HEK293 (cell line): Measurements from ENCODE around the gene SLC2A6.

ENCODE experiments used
- CTCF ChIP-seq: fragments of 450-650 bp; formaldehyde crosslinking; IDR thresholded peaks from 2 replicates; pipeline ENCODE4 v1.5.1; 2016; ENCODE audit warnings: missing biosample characterization, missing genetic modification characterization
- SCRT2 ChIP-seq: fragments of 450-650 bp; formaldehyde crosslinking; IDR thresholded peaks from 2 replicates; pipeline ENCODE4 v1.5.1; 2016; ENCODE audit warnings: missing biosample characterization, missing genetic modification characterization
- SETDB1 ChIP-seq: IDR thresholded peaks from one replicate; pipeline ENCODE4 v1.6.1; 2017; ENCODE audit warnings: mild to moderate bottlenecking, low read length, moderate library complexity, mixed read lengths; ENCODE audit not compliant: insufficient read length
- YY1 ChIP-seq: fragments of 450-650 bp; formaldehyde crosslinking; IDR thresholded peaks from 2 replicates; pipeline ENCODE4 v1.5.1; 2018; ENCODE audit warnings: missing biosample characterization, missing genetic modification characterization
- TF ChIP-seq, protein P1 (sequence below): fragments of 450-650 bp; formaldehyde crosslinking; IDR thresholded peaks from 2 replicates; pipeline ENCODE4 v1.5.1; 2016; ENCODE audit warnings: missing biosample characterization, missing genetic modification characterization

DNA sequence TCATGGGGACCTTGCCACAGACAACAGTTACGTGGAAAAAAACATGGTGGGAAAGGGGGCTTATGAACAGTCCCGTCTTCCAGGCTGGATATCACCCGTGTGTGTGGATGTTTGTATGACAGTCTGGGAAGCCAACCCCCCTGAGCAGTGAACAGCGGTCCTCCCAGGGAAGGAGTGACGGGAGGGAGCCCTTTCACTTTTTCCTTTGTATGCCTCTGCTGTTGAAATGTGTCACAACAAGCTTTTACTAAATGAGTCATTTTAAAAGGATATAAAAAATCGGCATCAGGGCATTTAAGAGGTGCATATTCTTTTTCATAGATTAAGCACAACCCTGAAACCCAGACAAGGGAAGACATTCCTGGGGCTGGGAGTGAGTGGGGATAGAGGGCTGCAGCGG is 40.8 kb upstream of the SLC2A6 start:
- TF ChIP-seq CTCF (no peak), YY1 (no peak), SETDB1 (no peak), SCRT2 (tag by site-specific recombination) (no peak)
- TF ChIP-seq, protein P1, sequence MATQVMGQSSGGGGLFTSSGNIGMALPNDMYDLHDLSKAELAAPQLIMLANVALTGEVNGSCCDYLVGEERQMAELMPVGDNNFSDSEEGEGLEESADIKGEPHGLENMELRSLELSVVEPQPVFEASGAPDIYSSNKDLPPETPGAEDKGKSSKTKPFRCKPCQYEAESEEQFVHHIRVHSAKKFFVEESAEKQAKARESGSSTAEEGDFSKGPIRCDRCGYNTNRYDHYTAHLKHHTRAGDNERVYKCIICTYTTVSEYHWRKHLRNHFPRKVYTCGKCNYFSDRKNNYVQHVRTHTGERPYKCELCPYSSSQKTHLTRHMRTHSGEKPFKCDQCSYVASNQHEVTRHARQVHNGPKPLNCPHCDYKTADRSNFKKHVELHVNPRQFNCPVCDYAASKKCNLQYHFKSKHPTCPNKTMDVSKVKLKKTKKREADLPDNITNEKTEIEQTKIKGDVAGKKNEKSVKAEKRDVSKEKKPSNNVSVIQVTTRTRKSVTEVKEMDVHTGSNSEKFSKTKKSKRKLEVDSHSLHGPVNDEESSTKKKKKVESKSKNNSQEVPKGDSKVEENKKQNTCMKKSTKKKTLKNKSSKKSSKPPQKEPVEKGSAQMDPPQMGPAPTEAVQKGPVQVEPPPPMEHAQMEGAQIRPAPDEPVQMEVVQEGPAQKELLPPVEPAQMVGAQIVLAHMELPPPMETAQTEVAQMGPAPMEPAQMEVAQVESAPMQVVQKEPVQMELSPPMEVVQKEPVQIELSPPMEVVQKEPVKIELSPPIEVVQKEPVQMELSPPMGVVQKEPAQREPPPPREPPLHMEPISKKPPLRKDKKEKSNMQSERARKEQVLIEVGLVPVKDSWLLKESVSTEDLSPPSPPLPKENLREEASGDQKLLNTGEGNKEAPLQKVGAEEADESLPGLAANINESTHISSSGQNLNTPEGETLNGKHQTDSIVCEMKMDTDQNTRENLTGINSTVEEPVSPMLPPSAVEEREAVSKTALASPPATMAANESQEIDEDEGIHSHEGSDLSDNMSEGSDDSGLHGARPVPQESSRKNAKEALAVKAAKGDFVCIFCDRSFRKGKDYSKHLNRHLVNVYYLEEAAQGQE (tag by site-specific recombination): no peak
